ENCODE results near the gene UBA52.
A peak's percentile ranks its signal among the peaks of the same experiment; 100 is the strongest.
"Not testable (repeated sequence)": the region's sequence is repeated elsewhere in the genome, so short reads cannot be mapped to it uniquely, and the experiment has no call there.

The UBA52 gene

DNA sequence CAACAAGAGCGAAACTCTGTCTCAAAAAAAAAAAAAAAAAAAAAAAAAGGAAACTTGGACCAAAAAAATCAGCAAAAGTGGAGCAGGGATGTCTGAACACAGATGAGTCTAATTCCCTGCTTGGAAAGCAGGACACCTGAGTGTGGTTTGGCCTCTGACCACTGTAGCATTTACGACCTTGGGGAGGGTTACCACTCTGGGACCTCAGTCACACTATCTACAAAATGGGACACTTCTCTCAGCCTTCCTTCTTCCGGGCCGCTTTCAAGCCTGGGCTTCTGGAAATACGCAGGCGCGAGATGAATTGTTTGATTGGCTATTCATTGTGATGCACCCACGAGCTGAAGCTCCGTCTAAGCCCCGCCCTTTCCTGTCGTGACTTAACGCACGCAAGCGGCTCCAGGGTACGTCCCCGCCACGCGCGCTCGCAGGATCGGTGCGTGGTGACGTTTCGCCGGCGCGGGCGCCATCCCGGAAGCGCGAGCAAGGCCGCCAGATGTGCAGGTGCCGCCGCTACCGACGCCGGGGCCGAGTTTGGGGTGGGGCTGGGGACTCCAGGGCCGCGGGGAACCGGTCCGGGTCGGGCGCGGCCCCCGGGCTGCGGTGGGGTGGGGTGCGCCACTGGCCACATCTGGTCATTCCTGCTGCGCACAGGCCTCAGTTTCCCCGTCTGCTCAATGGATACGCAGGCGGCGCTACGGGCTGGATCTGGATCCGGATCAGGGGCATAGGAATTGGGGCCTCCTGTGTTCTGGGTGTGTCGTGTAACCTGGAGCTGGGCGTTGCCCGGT lies 14.1 kb upstream of the UBA52 start, which contains the start of gene KXD1:
Gene KXD1, plus strand, starts transcription at position 460 of the 791 bp plus-strand sequence. CDS start 4,187 bp downstream, outside the sequence.
- DNase-seq, result peak; percentile 96

DNA sequence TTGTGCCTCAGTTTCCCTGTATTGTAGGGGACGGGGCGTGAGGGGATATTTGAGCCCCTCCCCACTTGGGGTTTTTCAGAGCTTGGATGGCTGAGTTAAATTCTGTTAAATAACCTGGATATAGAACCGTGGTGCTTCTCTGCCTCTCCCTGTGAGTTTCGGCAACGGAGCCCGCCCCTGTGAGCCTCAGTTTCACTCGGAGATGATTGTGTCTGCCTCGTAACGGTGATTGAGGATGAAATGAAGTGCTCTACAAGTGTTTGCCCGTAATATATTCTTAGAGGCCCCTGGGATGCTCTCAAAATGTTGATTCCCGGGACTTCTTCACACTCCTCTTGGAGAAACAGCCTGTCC lies 13.5 kb upstream of the UBA52 start:
- DNase-seq, result no peak

- no peak for DNase-seq
Measured at GRCh38 chr19:18558604-18559003, 13.1 kb upstream of the UBA52 start.

DNA sequence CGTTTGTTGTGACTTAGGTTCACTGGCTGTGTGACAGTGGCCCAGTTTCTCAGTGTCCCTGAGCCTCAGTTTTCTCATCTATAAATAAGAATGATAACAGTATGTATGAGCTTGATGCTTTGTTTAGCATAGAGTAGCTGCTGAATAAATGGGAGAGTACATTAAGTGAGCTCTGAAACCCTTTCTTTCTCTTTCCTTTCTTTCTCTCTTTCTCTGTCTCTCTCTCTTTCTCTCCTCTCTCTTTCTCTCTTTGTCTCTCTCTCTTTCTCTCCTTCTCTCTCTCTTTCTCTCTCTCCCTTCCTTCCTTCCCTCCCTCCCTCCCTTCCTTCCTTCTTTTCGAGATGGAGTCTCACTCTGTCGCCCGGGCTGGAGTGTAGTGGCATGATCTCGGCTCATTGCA lies 12.0 kb upstream of the UBA52 start:
- DNase-seq, result no peak

DNA sequence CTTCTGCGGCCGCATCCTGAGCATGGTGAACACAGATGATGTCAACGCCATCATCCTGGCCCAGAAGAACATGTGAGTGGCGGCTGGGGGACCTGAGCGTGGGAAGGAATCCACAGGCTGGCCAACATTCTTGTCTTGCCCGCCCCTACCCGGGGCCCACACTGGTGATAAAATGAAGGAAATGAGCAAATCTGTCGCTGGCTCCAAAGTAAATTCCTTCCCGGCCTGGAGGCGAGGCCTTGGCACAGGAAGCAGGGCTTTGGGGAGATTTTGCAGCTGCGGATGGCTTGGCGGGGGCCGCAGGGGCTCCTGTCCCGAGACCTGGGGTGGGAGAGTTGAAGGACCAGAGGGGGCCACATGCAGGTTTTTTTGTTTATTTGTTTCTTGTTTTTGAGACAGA lies 9.6 kb upstream of the UBA52 start:
- DNase-seq, result peak; percentile 83

GRCh38 chr19:18566953-18567352 lies 4.7 kb upstream of the UBA52 start:
- DNase-seq, result no peak

DNA sequence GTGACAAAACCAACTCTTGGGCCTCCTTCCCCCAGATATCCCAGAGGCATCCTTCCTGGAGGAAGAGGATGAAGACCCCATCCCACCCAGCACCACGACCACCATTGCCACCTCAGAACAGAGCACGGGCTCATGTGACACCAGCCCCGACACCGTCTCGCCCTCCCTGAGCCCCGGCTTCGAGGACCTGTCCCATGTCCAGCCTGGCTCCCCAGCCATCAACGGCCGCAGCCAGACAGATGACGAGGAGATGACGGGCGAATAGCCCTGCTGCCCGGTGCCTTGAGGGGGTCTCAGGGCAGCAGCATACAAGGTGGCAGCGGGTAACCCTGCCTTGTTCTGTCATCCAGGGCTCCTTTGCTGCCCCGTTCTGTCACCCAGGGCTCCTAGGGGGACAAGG lies 3.3 kb upstream of the UBA52 start:
- no peak for DNase-seq

DNA sequence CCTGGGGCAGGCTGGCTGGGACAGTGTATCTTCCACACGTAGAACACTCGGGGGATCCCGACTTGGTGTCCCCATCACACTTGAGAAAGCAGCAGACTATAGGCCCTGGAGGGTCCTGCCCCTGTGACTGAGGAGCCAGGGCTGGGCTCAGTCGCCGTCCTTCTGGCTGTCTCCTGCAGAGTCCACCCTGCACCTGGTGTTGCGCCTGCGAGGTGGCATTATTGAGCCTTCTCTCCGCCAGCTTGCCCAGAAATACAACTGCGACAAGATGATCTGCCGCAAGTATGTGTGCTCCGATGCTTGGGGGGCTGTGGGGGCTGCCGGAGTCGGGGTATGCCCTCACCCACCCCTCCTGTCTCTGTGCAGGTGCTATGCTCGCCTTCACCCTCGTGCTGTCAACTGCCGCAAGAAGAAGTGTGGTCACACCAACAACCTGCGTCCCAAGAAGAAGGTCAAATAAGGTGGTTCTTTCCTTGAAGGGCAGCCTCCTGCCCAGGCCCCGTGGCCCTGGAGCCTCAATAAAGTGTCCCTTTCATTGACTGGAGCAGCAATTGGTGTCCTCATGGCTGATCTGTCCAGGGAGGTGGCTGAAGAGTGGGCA lies 3.1 kb downstream of the UBA52 start:
- DNase-seq, result no peak

- no peak for DNase-seq
Measured at GRCh38 chr19:18576383-18576782, 4.7 kb downstream of the UBA52 start.

DNA sequence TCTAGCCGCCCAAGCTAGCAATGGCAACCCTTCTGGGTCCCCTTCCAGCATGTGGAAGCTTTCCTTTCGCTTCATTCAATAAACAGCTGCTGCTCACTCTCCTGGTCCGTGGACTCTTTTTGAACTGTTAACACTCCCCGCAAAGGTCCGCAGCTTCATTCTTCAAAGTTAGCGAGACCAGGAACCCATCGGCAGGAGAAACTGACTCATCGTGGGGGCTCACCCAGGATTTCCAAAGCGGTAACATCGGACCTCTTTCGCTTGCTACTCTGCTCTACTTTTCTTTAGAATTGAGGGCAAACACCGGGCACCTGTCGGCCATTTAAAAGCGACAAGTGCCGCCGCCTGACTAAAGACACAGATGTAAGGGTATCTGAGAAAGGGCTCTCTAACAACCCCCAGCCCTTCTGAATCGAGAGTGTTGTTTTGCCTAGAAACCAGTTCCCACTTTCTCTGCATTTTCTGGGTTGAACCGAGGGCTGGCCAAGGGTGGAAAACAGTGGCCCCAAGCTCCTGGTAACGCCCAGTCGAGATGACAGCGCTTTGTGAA lies 5.8 kb downstream of the UBA52 start:
- DNase-seq, result no peak

DNA sequence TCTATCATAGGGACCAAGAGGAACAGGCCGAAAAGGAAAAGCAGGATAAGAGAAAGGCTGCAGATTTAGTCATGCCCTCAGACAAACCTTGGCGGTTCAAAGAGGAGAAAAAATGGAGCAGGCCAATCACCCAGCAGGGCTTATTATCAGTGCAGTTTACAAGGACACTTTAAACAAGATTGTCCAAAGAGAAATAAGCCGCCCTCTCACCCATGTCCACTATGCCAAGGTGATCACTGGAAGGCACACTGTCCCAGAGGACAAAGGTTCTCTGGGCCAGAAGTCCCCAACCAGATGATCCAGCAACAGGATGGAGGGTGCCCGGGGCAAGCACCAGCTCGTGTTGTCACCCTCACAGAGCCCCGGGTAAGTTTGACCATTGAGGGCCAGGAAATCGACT lies 8.7 kb downstream of the UBA52 start:
- no peak for DNase-seq

GRCh38 chr19:18586306-18586705 lies 14.6 kb downstream of the UBA52 start:
- DNase-seq, result no peak

GRCh38 chr19:18587561-18587960 lies 15.9 kb downstream of the UBA52 start:
- no peak for DNase-seq

DNA sequence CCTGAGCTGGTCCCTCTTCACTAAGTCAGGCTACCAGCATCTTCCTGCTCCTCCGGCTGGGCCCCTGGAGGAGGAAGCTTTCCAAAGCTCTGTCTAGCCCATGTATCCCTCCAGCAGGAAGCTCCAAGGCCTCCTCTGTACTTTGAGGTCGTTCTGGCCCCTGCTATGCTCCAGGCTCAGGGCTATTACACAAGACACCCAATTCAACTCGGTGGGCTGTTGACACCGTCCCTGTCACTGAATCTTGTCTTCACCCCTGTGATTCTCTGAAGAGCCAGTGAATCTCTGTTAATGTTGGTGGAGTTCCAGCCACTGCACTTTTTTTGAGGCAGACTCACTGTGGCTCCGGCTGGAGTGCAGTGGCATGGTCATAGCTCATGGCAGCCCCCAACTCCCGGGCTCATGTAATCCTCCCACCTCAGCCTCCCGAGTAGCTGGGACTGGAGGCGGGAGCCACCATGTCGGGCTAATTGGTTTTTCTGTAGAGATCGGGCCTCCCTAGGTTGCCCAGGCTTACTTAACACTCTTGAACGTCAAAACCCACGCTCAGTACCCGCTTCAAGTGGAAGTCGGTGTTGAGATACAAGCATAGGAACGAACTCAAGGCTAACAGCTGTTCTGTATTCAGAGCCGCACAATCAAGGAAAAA lies 16.4 kb downstream of the UBA52 start:
- no peak for DNase-seq

GRCh38 chr19:18588611-18589379 lies 17.1 kb downstream of the UBA52 start, which contains the start of gene REX1BD:
Gene REX1BD, plus strand, starts transcription at chr19:18588798. Its CDS starts 4 bp downstream, at chr19:18588802.
- DNase-seq, result peak; percentile 91

- peak; percentile 84 for DNase-seq
Measured at GRCh38 chr19:18589380-18590272, 18.0 kb downstream of the UBA52 start.

GRCh38 chr19:18590273-18591272 lies 18.9 kb downstream of the UBA52 start:
- peak; percentile 92 for DNase-seq

- no peak for DNase-seq
Measured at GRCh38 chr19:18591735-18592385, 20.2 kb downstream of the UBA52 start.

- not testable (repeated sequence) for DNase-seq
Measured at GRCh38 chr19:18592732-18593131, 21.1 kb downstream of the UBA52 start.
